ENCODE results near the gene ETF1. TPM values are rescaled to one million over a fixed set of nuclear protein-coding genes. Genes with fewer than 3 reads are reported as not detected.
"Not testable (repeated sequence)": the region's sequence is repeated elsewhere in the genome, so short reads cannot be mapped to it uniquely, and the experiment has no call there.

Gene ETF1
- polyA plus RNA-seq, 1 donor, result 62.9 TPM

GRCh38 chr5:138529812-138530211, 13.2 kb downstream of the ETF1 start:
- no peak for DNase-seq
- H3K4me1 ChIP-seq (ENCODE audit: control insufficient read depth, insufficient read depth, low read length), result no peaks in the 10 kb centered on the region
- no peaks in the 10 kb centered on the region for H3K9me3 ChIP-seq (ENCODE audit: control insufficient read depth, low read depth, low read length)
- H3K27ac ChIP-seq (ENCODE audit: low read length), result no peak overlapping the region
- H3K36me3 ChIP-seq (ENCODE audit: control insufficient read depth, insufficient read depth, low read length), result no peaks in the 10 kb centered on the region
- H3K4me3 ChIP-seq (ENCODE audit: low read length), result no peak overlapping the region
- 100% methylated on average over 1 of the region's 8 CpGs for WGBS (ENCODE audit: insufficient coverage, low lambda C conversion rate)
- no peaks in the 10 kb centered on the region for H3K27me3 ChIP-seq (ENCODE audit: control insufficient read depth, insufficient read depth, low read length)

- Histone ChIP-seq H3K36me3 (ENCODE audit: control insufficient read depth, insufficient read depth, low read length) (no peaks in the 10 kb centered on the region), H3K27me3 (ENCODE audit: control insufficient read depth, insufficient read depth, low read length) (no peaks in the 10 kb centered on the region), H3K4me3 (ENCODE audit: low read length) (no peak overlapping the region), H3K4me1 (ENCODE audit: control insufficient read depth, insufficient read depth, low read length) (no peaks in the 10 kb centered on the region), H3K9me3 (ENCODE audit: control insufficient read depth, low read depth, low read length) (no peaks in the 10 kb centered on the region), H3K27ac (ENCODE audit: low read length) (no peak overlapping the region)
- WGBS (ENCODE audit: insufficient coverage, low lambda C conversion rate), result 66% methylated on average over 2 of the region's 7 CpGs
- no peak for DNase-seq
These were observed 14.1 kb downstream of the ETF1 start for GRCh38 chr5:138528744-138529469.

GRCh38 chr5:138528208-138528607, 14.8 kb downstream of the ETF1 start:
- Histone ChIP-seq H3K27ac (ENCODE audit: low read length) (no peak overlapping the region), H3K36me3 (ENCODE audit: control insufficient read depth, insufficient read depth, low read length) (no peaks in the 10 kb centered on the region), H3K9me3 (ENCODE audit: control insufficient read depth, low read depth, low read length) (no peaks in the 10 kb centered on the region), H3K4me3 (ENCODE audit: low read length) (no peak overlapping the region), H3K27me3 (ENCODE audit: control insufficient read depth, insufficient read depth, low read length) (no peaks in the 10 kb centered on the region), H3K4me1 (ENCODE audit: control insufficient read depth, insufficient read depth, low read length) (no peaks in the 10 kb centered on the region)
- WGBS (ENCODE audit: insufficient coverage, low lambda C conversion rate), result no CpG with 5 or more reads among the region's 1 CpG
- DNase-seq, result peak; percentile 33 to 36

GRCh38 chr5:138527170-138527569, 15.9 kb downstream of the ETF1 start:
- H3K36me3 ChIP-seq (ENCODE audit: control insufficient read depth, insufficient read depth, low read length), result no peaks in the 10 kb centered on the region
- H3K4me3 ChIP-seq (ENCODE audit: low read length), result no peak overlapping the region
- no peaks in the 10 kb centered on the region for H3K4me1 ChIP-seq (ENCODE audit: control insufficient read depth, insufficient read depth, low read length)
- no peaks in the 10 kb centered on the region for H3K27me3 ChIP-seq (ENCODE audit: control insufficient read depth, insufficient read depth, low read length)
- no peak for DNase-seq
- H3K27ac ChIP-seq (ENCODE audit: low read length), result no peak overlapping the region
- no peaks in the 10 kb centered on the region for H3K9me3 ChIP-seq (ENCODE audit: control insufficient read depth, low read depth, low read length)
- no CpG with 5 or more reads among the region's 1 CpG for WGBS (ENCODE audit: insufficient coverage, low lambda C conversion rate)

GRCh38 chr5:138523406-138523805, 19.6 kb downstream of the ETF1 start:
- 60% methylated on average over 1 of the region's 5 CpGs for WGBS (ENCODE audit: insufficient coverage, low lambda C conversion rate)
- Histone ChIP-seq H3K36me3 (ENCODE audit: control insufficient read depth, insufficient read depth, low read length) (peaks cover 4% of the 10 kb centered on the region), H3K27ac (ENCODE audit: low read length) (no peak overlapping the region), H3K9me3 (ENCODE audit: control insufficient read depth, low read depth, low read length) (no peaks in the 10 kb centered on the region), H3K4me1 (ENCODE audit: control insufficient read depth, insufficient read depth, low read length) (no peaks in the 10 kb centered on the region), H3K4me3 (ENCODE audit: low read length) (no peak overlapping the region), H3K27me3 (ENCODE audit: control insufficient read depth, insufficient read depth, low read length) (no peaks in the 10 kb centered on the region)
- no peak for DNase-seq

- Histone ChIP-seq H3K4me1 (ENCODE audit: control insufficient read depth, insufficient read depth, low read length) (no peaks in the 10 kb centered on the region), H3K36me3 (ENCODE audit: control insufficient read depth, insufficient read depth, low read length) (peaks cover 21% of the 10 kb centered on the region), H3K9me3 (ENCODE audit: control insufficient read depth, low read depth, low read length) (no peaks in the 10 kb centered on the region), H3K27me3 (ENCODE audit: control insufficient read depth, insufficient read depth, low read length) (no peaks in the 10 kb centered on the region), H3K4me3 (ENCODE audit: low read length) (no peak overlapping the region), H3K27ac (ENCODE audit: low read length) (no peak overlapping the region)
- DNase-seq, result no peak
- WGBS (ENCODE audit: insufficient coverage, low lambda C conversion rate), result no CpG with 5 or more reads among the region's 1 CpG
These were observed 22.1 kb downstream of the ETF1 start for GRCh38 chr5:138520971-138521370.

- Histone ChIP-seq H3K4me3 (ENCODE audit: low read length) (no peak overlapping the region), H3K36me3 (ENCODE audit: control insufficient read depth, insufficient read depth, low read length) (peaks cover 51% of the 10 kb centered on the region), H3K4me1 (ENCODE audit: control insufficient read depth, insufficient read depth, low read length) (no peaks in the 10 kb centered on the region), H3K9me3 (ENCODE audit: control insufficient read depth, low read depth, low read length) (no peaks in the 10 kb centered on the region), H3K27ac (ENCODE audit: low read length) (no peak overlapping the region), H3K27me3 (ENCODE audit: control insufficient read depth, insufficient read depth, low read length) (no peaks in the 10 kb centered on the region)
- 100% methylated on average over 1 of the region's 4 CpGs for WGBS (ENCODE audit: insufficient coverage, low lambda C conversion rate)
- DNase-seq, result no peak
These were observed 25.6 kb downstream of the ETF1 start for GRCh38 chr5:138517437-138517836.

- no peaks in the 10 kb centered on the region for H3K27me3 ChIP-seq (ENCODE audit: control insufficient read depth, insufficient read depth, low read length)
- no peak overlapping the region for H3K27ac ChIP-seq (ENCODE audit: low read length)
- H3K4me1 ChIP-seq (ENCODE audit: control insufficient read depth, insufficient read depth, low read length), result no peaks in the 10 kb centered on the region
- WGBS (ENCODE audit: insufficient coverage, low lambda C conversion rate), result 83% methylated on average over 1 of the region's 3 CpGs
- no peak for DNase-seq
- H3K9me3 ChIP-seq (ENCODE audit: control insufficient read depth, low read depth, low read length), result no peaks in the 10 kb centered on the region
- no peak overlapping the region for H3K4me3 ChIP-seq (ENCODE audit: low read length)
- H3K36me3 ChIP-seq (ENCODE audit: control insufficient read depth, insufficient read depth, low read length), result peaks cover 62% of the 10 kb centered on the region
These were observed 27.3 kb downstream of the ETF1 start for GRCh38 chr5:138515556-138516245.

GRCh38 chr5:138514021-138514420, 29.0 kb downstream of the ETF1 start:
- Histone ChIP-seq H3K27me3 (ENCODE audit: control insufficient read depth, insufficient read depth, low read length) (no peaks in the 10 kb centered on the region), H3K36me3 (ENCODE audit: control insufficient read depth, insufficient read depth, low read length) (peaks cover 75% of the 10 kb centered on the region), H3K4me3 (ENCODE audit: low read length) (no peak overlapping the region), H3K4me1 (ENCODE audit: control insufficient read depth, insufficient read depth, low read length) (no peaks in the 10 kb centered on the region), H3K9me3 (ENCODE audit: control insufficient read depth, low read depth, low read length) (no peaks in the 10 kb centered on the region), H3K27ac (ENCODE audit: low read length) (no peak overlapping the region)
- no peak for DNase-seq
- no CpG with 5 or more reads among the region's 1 CpG for WGBS (ENCODE audit: insufficient coverage, low lambda C conversion rate)

- Histone ChIP-seq H3K9me3 (ENCODE audit: control insufficient read depth, low read depth, low read length) (no peaks in the 10 kb centered on the region), H3K4me3 (ENCODE audit: low read length) (no peak overlapping the region), H3K36me3 (ENCODE audit: control insufficient read depth, insufficient read depth, low read length) (peaks cover 61% of the 10 kb centered on the region), H3K4me1 (ENCODE audit: control insufficient read depth, insufficient read depth, low read length) (no peaks in the 10 kb centered on the region), H3K27me3 (ENCODE audit: control insufficient read depth, insufficient read depth, low read length) (no peaks in the 10 kb centered on the region), H3K27ac (ENCODE audit: low read length) (no peak overlapping the region)
- no peak for DNase-seq
- WGBS (ENCODE audit: insufficient coverage, low lambda C conversion rate), result no CpG with 5 or more reads among the region's 3 CpGs
These were observed 34.1 kb downstream of the ETF1 start for GRCh38 chr5:138508958-138509357.

GRCh38 chr5:138507485-138507884, 35.6 kb downstream of the ETF1 start:
- H3K27ac ChIP-seq (ENCODE audit: low read length); H3K4me3 ChIP-seq (ENCODE audit: low read length); H3K4me1 ChIP-seq (ENCODE audit: control insufficient read depth, insufficient read depth, low read length); DNase-seq; H3K27me3 ChIP-seq (ENCODE audit: control insufficient read depth, insufficient read depth, low read length); H3K9me3 ChIP-seq (ENCODE audit: control insufficient read depth, low read depth, low read length): not testable (repeated sequence)
- 100% methylated on average over 1 of the region's 8 CpGs for WGBS (ENCODE audit: insufficient coverage, low lambda C conversion rate)
- peaks cover 49% of the 10 kb centered on the region for H3K36me3 ChIP-seq (ENCODE audit: control insufficient read depth, insufficient read depth, low read length)
